Dedifferentiated amniotic fluid mesenchymal stem cell (primary cell): ENCODE data around the gene PRKCE.
A peak's percentile ranks its signal among the peaks of the same experiment; 100 is the strongest.

Experiments used
- DNase-seq: peaks from one replicate; pipeline ENCODE4 v3.0.0-alpha.2; 2016; ENCODE audit errors: extremely low spot score

Gene PRKCE

GRCh38 chr2:45932278-45932975 is 281.0 kb downstream of the PRKCE start:
- DNase-seq: no peak

GRCh38 chr2:45935791-45936622 is 284.5 kb downstream of the PRKCE start:
- peak; percentile 96 for DNase-seq

GRCh38 chr2:45936623-45936979 is 285.1 kb downstream of the PRKCE start:
- DNase-seq: no peak

- no peak for DNase-seq
Measured at GRCh38 chr2:45937990-45938389, 286.5 kb downstream of the PRKCE start.

GRCh38 chr2:45938649-45939511 is 287.4 kb downstream of the PRKCE start:
- DNase-seq: peak; percentile 96

DNA sequence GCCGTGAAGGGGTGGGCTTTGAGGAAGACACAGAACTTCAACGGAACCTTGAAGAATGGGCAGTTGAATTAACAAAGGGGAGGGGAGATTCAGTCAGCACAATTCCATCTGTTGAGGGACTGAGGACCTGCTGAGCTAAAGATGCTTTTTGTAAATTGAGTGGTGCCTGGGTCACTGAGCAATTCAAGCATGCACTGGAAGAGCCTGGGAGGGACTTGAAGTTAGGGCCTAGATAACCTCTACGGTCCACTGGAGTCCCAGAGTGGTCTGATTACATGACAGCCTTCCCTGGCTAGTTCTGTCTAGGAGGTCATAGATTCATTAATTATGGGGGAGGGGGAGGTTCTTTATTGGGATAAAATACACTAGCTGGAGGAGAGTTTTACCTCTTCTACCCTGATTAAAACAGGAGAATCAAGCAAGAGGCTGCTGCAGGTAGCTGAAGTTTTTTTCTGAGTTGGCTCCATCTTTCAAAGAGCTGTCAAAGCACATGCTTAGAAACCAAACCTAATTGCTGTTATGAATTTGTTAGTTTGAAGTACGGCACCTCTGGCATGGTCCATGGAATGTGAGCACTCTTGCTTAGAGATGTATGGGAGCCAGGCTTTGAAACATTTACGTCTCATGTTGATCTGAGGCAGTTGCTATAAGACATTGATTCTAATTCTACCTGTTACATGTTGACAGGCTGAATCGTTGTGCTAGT is 290.2 kb downstream of the PRKCE start:
- no peak for DNase-seq

DNA sequence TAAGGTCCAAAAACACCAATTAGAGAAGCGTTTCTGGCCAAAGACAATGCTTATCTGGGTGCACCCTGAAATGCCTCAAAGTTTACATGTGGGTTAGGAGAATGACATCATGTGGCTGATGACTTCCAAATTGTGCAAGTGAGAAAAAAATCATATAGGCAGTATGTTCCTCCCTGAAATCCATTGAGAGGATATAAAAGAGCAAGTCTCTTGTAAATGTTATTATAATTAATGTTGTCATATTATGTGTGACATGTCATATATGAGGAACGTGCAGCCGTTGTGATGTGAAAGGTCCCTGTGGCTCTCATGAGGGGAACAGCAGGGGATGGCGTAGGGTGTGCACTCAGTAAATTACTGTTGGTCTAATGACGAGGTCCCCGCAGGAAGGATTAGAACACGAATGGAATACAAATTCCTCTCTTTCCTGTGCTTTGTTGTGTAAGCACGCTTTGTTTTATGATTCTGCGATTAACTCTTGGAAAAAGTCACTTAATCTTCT is 290.8 kb downstream of the PRKCE start:
- no peak for DNase-seq

- no peak for DNase-seq
Measured at GRCh38 chr2:45943219-45944044, 292.0 kb downstream of the PRKCE start.

DNA sequence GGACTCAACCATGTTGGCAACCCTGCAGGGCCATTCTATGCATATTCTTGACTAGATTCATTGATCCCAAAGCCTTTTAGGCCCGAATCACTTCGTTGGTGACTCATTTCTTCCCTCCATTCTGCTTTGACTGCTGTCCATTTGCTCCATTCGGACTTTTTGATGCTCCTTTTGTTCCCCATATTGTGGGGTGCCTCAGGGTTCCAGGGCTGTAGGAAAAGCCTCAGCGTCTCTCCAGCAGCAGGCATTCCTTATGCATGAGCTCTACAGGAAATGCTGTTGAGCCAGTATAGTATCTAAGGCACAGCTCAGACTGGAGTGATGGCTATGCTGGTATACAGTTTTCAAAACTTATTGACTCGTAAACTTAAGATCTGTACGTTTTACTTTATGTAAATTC is 292.6 kb downstream of the PRKCE start:
- peak; percentile 63 for DNase-seq

- DNase-seq: no peak
Measured at GRCh38 chr2:45945302-45945717, 293.8 kb downstream of the PRKCE start.

DNA sequence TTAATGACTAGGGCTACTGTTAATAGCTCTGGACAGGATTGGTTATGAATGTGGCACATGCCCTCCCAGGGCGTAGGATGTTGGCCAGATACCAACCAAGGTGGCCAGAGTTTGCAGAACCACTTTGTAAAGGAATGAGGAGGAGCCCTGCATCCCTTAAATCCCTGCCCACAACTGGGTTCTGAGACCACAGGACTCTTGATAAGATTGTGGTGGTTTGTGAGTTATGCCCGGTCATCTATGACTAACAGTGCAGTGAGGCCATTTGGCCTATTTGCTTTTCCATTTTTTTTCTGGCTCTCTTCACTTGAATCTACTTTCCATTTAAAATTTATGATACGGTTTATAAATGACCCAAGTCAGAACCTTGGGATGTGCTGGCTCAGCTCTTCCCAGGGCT is 294.5 kb downstream of the PRKCE start:
- DNase-seq: no peak

GRCh38 chr2:45950606-45951005 is 299.1 kb downstream of the PRKCE start:
- DNase-seq: no peak

- DNase-seq: no peak
Measured at GRCh38 chr2:45951025-45951727, 299.7 kb downstream of the PRKCE start.

DNA sequence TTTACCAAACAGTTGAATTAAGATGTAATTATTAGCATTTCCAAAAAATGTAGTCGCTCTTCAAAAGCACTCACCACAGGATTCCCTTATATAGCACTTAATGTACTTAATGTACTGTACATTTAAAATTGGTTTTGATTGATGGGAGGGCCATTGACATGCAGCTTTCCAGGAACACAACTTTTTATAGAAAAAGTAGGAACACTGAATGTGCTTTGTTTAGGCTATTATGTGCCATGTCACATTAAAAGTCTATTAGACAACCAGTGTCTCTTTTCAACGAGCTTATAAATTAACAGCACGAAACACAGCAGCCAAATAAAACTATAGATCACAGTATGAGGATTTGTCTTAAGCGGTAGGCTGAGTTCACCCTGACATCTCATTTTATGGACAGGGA is 301.1 kb downstream of the PRKCE start:
- DNase-seq: no peak

- no peak for DNase-seq
Measured at GRCh38 chr2:45953376-45954027, 302.0 kb downstream of the PRKCE start.

DNA sequence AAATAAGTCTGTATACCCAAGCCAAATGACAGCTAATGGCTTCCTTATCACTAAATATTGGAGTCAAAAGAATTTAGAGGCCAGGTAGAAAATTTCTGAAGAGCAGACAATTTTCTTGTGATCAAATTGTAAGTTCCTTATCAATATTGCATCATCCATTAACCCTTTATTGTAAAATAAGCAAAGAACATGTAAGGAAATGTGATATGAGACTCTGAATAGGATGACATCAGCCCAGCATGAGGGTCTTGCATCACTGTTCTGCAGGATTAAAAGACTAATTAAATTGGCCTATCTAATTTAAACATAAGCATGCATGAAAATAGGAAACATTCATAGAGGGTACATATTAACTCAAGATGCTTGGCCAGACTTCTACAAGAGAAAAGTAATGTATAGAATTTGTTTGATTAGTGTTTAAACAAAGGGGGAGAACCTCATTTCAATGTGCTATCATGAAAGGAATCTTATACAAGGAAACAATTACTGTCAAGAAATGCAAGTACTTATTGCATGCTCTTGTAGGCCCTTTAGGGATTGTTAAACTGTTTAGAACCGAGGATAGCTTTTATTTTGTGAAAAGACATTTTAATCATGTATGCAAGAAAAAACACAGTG is 302.9 kb downstream of the PRKCE start:
- no peak for DNase-seq

- no peak for DNase-seq
Measured at GRCh38 chr2:45957533-45958227, 306.2 kb downstream of the PRKCE start.
